UCSD-AML1 (cell line): ENCODE data around the gene LCT.

ENCODE experiments used
- DNase-seq: peaks from one replicate; lab custom pipeline; 2025; ENCODE audit not compliant: unreplicated experiment; lab: John Stamatoyannopoulos, UW

Gene LCT

DNA sequence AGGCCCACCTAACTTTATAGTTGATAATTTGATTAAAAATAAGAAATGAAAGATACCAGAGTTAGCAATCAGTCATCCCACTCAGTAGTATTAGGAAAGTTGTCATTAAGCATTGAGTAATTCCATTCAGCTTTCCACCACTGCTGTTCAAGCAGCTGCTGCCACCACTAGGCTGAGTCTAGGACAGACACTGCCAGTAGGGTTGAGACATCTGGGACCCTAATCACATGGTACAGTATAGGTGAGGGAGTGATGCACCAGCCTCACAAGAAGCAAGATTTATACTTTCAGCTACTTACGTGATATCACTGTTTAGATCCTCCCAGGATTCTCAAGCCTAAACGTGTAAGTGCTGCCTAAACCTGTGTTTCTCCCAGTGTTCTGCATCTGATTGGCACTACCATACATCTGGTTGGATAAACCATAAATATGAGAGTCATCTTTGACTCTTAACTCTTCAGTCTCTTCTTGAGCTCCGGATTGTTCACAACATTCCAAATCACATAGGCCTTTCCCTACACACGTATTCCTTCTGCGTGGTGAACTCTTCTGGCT lies 92.1 kb downstream of the LCT start:
- DNase-seq: peak; percentile 10

GRCh38 chr2:135743860-135744259 lies 93.1 kb downstream of the LCT start:
- no peak for DNase-seq

- DNase-seq: peak; percentile 60
Measured at GRCh38 chr2:135742325-135742757, 94.6 kb downstream of the LCT start.

- DNase-seq: peak; percentile 98
Measured at GRCh38 chr2:135741395-135742324, 95.3 kb downstream of the LCT start, which contains the start of gene UBXN4. Gene UBXN4 (plus strand): TSS chr2:135741855. CDS start chr2:135741930, 75 bp downstream.

- no peak for DNase-seq
Measured at GRCh38 chr2:135741043-135741394, 96.0 kb downstream of the LCT start.

DNA sequence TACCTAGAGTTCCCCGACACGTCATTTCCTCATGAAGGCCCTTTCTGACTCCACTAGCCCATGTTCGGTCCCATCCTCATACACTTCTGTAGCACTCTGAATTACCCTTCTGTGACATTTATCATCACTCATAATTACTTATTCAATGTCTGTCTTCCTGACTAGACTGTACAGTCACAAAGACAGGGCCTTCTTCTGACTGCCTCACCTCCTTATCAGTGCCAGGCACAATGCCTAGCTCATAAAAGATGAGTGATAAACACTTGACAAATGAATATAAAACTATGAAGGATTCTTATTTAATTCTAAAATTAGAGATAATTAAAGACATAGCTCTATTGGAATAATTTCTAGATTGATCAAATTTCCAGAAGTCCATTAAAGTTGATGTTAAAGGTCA lies 96.8 kb downstream of the LCT start:
- DNase-seq: no peak
